Right lobe of liver (tissue), 6 donors: ENCODE data around the gene PLA2G4F. TPM values are rescaled to one million over a fixed set of nuclear protein-coding genes. Genes with fewer than 3 reads are reported as not detected.
A peak's percentile ranks its signal among the peaks of the same experiment; 100 is the strongest.

Experiments
- ATAC-seq, 4 donors: fragments of 200-7000 bp; cut with Tn5 transposase; one replicate each; pipeline ENCODE4 v1.9.1; 2020; ENCODE audit warnings: mild to moderate bottlenecking in 4 of 4, moderate library complexity in 4 of 4
- DNase-seq, 3 donors: peaks; one replicate each; pipeline ENCODE4 v3.0.0-alpha.2; 2020
- H3K27ac ChIP-seq, 3 donors: fragments of 200-600 bp; one replicate each; pipeline ENCODE4 v1.8.0; 2022
- H3K27me3 ChIP-seq, 2 donors: fragments of 200-600 bp; one replicate each; pipeline ENCODE4 v1.8.0; 2022
- H3K36me3 ChIP-seq, 4 donors: fragments of 200-600 bp; sonication (generic) in 1 of 4; one replicate each; pipeline versions ENCODE4 v1.5.1 to v1.8.0; 2017 to 2022; ENCODE audit warnings: control low read depth in 1 of 4
- H3K4me1 ChIP-seq, 4 donors: fragments of 200-600 bp; sonication (generic) in 1 of 4; one replicate each; pipeline versions ENCODE4 v1.5.1 to v1.8.0; 2017 to 2022; ENCODE audit warnings: control low read depth in 1 of 4
- H3K4me3 ChIP-seq, 3 donors: fragments of 200-600 bp; one replicate each; pipeline ENCODE4 v1.8.0; 2022
- H3K9me3 ChIP-seq, 4 donors: fragments of 200-600 bp; sonication (generic) in 1 of 4; one replicate each; pipeline versions ENCODE4 v1.5.1 to v1.8.0; 2017 to 2022; ENCODE audit warnings: control low read depth in 1 of 4
- POLR2A ChIP-seq: fragments of 450-650 bp; IDR thresholded peaks from one replicate; pipeline ENCODE4 v1.6.1; 2017; ENCODE audit warnings: antibody characterized with exemption, mild to moderate bottlenecking
- WGBS: methylation state at CpG from one replicate; pipeline ENCODE4 v1.1.6; 2018; ENCODE audit warnings: low coverage, low lambda C conversion rate; ENCODE audit not compliant: insufficient coverage; ENCODE audit errors: missing lambda C conversion rate; 5-methylcytosine and 5-hydroxymethylcytosine counted together
- intact Hi-C, 2 donors: fragments of 100-400 bp; cut with DNase I; formaldehyde crosslinking; loops; one replicate each; pipeline versions ENCODE4 v1.11.2 to v1.14.1; 2022
- total RNA-seq, 6 experiments: library from RNA; depleted of rRNA in 2 of 6; stranded (reverse); fragments of >200 nt in 2 of 6; fragmentation: NEBNext Ultra II Directional in 3 of 6; extraction: Animal tissue kit (Norgen Biotek cat#: 25700) in 3 of 6; gene quantifications; one replicate each; pipeline versions ENCODE4 v1.1.0 to v1.2.4, GENCODE V29; 2016 to 2023
- TF ChIP-seq, protein P1 (sequence below), 4 donors: fragments of 200-600 bp in 3 of 4; fragments of 450-650 bp in 1 of 4; IDR thresholded peaks; one replicate each; pipeline versions ENCODE4 v1.5.1 to v1.8.0; 2016 to 2022; ENCODE audit warnings: antibody characterized with exemption in 4 of 4, mild to moderate bottlenecking in 2 of 4
- donor health status: DM: no; HTN: yes; CAD: no.
- donor health status: DM: no; HTN: no; CAD: no.
- donor health status: DM: no; HTN: no; CAD: no.
- donor health status: DM: no; HTN: yes; CAD: no.
- donor health status: DM: no; HTN: yes; CAD: no.

The PLA2G4F gene
- total RNA-seq, 6 experiments from 2014 or later: not detected

DNA sequence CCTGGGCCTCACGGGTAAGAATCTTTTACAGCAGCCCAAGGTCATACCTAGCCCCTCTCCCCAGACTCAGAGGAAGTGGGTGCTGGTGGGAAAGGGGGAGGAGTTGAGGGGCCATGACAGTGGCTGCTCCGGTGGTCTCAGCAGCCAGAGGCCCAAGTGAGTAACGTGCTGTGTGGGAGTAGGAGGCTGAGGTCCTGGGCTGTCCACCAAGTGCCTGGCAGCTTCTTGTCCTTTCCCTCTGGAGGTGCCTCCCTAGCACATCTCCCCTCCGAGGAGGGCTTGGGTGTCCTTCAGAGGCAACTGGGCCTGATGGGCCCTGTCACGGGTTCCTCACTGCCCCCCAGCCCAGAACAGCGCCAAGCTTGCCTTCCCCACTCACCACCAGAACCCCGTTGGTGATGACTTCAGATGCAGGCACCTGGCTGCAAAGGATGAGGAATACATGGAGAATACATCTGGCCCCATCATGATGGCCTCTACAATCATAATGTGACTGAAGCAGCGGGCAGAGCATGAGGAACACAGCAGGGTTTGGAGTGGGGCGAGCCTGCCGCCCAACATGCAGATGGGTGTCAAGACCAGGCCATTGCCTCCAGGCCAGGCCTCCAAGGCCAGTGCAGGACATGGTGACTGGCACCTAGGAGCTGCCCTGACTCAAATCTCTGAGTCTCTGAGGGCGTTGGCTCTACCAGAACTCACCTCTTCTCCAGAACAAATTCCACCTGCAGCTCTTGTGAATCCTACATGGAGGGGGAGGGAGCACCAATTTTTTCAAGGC, 3.3 kb downstream of the PLA2G4F start:
- Histone ChIP-seq H3K36me3 (no peaks in the 10 kb centered on the region), H3K27ac (no peak overlapping the region), H3K4me1 (no peaks in the 10 kb centered on the region), H3K4me3 (no peak overlapping the region), H3K9me3 (no peaks in the 10 kb centered on the region), H3K27me3 (no peaks in the 10 kb centered on the region)
- ATAC-seq (no peak), DNase-seq (peak in 1 of 3 donors; percentile 35)
- intact Hi-C loops: no loop called here
- TF ChIP-seq, protein P1, sequence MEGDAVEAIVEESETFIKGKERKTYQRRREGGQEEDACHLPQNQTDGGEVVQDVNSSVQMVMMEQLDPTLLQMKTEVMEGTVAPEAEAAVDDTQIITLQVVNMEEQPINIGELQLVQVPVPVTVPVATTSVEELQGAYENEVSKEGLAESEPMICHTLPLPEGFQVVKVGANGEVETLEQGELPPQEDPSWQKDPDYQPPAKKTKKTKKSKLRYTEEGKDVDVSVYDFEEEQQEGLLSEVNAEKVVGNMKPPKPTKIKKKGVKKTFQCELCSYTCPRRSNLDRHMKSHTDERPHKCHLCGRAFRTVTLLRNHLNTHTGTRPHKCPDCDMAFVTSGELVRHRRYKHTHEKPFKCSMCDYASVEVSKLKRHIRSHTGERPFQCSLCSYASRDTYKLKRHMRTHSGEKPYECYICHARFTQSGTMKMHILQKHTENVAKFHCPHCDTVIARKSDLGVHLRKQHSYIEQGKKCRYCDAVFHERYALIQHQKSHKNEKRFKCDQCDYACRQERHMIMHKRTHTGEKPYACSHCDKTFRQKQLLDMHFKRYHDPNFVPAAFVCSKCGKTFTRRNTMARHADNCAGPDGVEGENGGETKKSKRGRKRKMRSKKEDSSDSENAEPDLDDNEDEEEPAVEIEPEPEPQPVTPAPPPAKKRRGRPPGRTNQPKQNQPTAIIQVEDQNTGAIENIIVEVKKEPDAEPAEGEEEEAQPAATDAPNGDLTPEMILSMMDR (IDR thresholded peaks at IDR 0.05): no peak
- TF ChIP-seq POLR2A: no peak
- 93% methylated on average over 4 of the region's 11 CpGs for WGBS

DNA sequence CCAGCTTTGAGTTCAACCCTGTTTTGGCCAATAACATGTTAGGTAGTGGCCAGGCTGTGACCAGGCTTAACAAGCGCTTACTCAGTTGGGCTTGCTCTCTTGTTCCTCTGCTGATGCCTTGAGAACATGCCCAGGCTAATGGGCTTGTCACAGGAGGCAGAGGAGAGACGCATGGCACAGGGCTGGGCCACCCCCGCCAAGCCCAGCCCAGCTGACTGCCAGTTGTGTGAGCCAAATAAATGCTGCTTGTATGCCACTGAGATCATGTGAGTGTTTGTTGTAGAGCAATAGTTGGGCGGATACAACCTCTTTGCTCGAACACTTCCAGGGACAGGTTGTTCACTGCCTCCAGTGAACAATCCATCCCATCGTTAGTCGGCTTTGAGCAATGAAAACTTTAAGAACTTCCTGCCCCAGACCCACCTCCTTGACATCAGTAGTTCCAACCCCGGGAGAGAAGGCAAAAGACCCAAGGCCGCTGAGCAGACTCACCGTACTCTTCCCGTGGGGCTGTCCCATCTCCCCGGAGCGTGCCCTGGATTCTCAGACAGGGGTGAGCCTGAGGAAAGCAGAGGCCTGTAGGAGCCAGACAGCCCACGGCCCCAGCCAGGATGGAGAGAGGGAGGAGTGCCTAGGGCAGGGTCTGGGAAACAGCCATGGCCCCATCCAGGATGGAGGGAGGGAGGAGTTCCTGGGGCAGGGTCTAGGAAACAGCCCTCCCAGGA, 4.1 kb downstream of the PLA2G4F start:
- Histone ChIP-seq H3K4me3 (no peak overlapping the region), H3K27ac (no peak overlapping the region), H3K27me3 (no peaks in the 10 kb centered on the region), H3K4me1 (no peaks in the 10 kb centered on the region), H3K9me3 (no peaks in the 10 kb centered on the region), H3K36me3 (no peaks in the 10 kb centered on the region)
- ATAC-seq (peak in 1 of 4 donors; percentile 9), DNase-seq (peak in 1 of 3 donors; percentile 34)
- WGBS: 97% methylated on average over 5 of the region's 14 CpGs
- intact Hi-C loops: no loop called here
- TF ChIP-seq, protein P1 (IDR thresholded peaks at IDR 0.05): no peak
- TF ChIP-seq POLR2A: no peak

GRCh38 chr15:42151736-42152135, 4.7 kb downstream of the PLA2G4F start:
- Histone ChIP-seq H3K4me1 (no peaks in the 10 kb centered on the region), H3K4me3 (no peak overlapping the region), H3K27ac (no peak overlapping the region), H3K36me3 (no peaks in the 10 kb centered on the region), H3K27me3 (no peaks in the 10 kb centered on the region), H3K9me3 (no peaks in the 10 kb centered on the region)
- no peak for TF ChIP-seq POLR2A
- TF ChIP-seq, protein P1 (IDR thresholded peaks at IDR 0.05): no peak
- peak in 1 of 3 donors; percentile 29 for DNase-seq
- ATAC-seq: peak in 1 of 4 donors; percentile 19
- intact Hi-C loops: no loop called here
- WGBS: 60% methylated on average over 3 of the region's 4 CpGs

DNA sequence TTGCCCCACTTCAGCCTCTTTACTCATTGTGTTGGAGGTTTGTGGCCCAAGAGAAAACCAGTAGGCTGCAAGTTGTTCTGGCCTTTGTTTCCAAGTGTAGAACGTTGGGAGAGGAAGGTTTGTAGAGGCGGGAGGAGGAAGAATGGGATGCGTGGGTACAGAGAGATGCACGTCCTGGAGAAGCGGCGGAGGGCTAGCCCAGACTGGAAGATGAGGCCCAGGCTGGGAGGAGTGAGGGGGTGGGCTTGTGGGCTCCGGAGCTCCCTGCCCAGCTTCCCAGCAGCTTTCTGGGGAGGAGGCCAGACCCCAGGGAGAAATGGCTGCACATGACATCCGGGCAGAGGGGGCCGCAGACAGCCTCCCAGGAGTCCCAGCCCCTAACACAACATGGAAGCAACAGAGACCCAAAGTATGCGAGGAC, 5.3 kb downstream of the PLA2G4F start:
- Histone ChIP-seq H3K36me3 (no peaks in the 10 kb centered on the region), H3K4me1 (no peaks in the 10 kb centered on the region), H3K27me3 (no peaks in the 10 kb centered on the region), H3K9me3 (no peaks in the 10 kb centered on the region), H3K27ac (no peak overlapping the region), H3K4me3 (no peak overlapping the region)
- 71% methylated on average over 5 of the region's 10 CpGs for WGBS
- DNase-seq (peak in 1 of 3 donors; percentile 38), ATAC-seq (no peak)
- intact Hi-C loops: no loop called here
- TF ChIP-seq, protein P1 (IDR thresholded peaks at IDR 0.05): no peak
- TF ChIP-seq POLR2A: no peak
